ENCODE data around the gene UBR3.
A peak's percentile ranks its signal among the peaks of the same experiment; 100 is the strongest.
"Not testable (repeated sequence)": the region's sequence is repeated elsewhere in the genome, so short reads cannot be mapped to it uniquely, and the experiment has no call there.

The UBR3 gene

DNA sequence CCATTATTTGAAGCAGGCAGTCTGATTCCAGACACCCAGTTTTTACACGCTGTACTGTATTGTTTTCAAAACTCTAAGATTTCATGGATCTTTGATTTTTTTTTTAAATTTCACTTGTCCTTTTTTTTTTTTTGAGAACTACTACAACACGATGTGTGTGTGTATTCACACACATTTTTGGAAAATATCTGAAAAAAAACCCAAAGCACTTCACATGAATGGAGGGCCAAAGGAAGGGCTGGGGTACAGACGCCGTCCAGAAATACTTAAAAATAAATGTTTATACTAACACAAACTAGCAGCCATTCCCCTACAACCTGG lies 28.9 kb upstream of the UBR3 start:
- Histone ChIP-seq H3K27me3 (ENCODE audit: control insufficient read depth in 2 of 2, insufficient read depth in 2 of 2, low read length in 2 of 2) (no peaks in the 10 kb centered on the region), H3K36me3 (ENCODE audit: control insufficient read depth in 2 of 2, insufficient read depth in 2 of 2, low read length in 2 of 2) (peaks cover 3 to 10% of the 10 kb centered on the region in 2 donors), H3K27ac (ENCODE audit: low read depth in 2 of 2, low read length in 2 of 2) (peak overlapping the region; percentile 70 to 84), H3K9ac (ENCODE audit: low read depth in 1 of 2, low read length in 2 of 2) (peak overlapping the region; percentile 69 to 82), H3K4me3 (ENCODE audit: low read length in 2 of 2) (peak overlapping the region; percentile 79 to 89), H3K9me3 (ENCODE audit: control insufficient read depth in 2 of 2, low read length in 2 of 2) (no peaks in the 10 kb centered on the region), H3K4me1 (ENCODE audit: control insufficient read depth in 2 of 2, insufficient read depth in 2 of 2, low read length in 2 of 2) (peaks cover 0 to 9% of the 10 kb centered on the region in 2 donors)

DNA sequence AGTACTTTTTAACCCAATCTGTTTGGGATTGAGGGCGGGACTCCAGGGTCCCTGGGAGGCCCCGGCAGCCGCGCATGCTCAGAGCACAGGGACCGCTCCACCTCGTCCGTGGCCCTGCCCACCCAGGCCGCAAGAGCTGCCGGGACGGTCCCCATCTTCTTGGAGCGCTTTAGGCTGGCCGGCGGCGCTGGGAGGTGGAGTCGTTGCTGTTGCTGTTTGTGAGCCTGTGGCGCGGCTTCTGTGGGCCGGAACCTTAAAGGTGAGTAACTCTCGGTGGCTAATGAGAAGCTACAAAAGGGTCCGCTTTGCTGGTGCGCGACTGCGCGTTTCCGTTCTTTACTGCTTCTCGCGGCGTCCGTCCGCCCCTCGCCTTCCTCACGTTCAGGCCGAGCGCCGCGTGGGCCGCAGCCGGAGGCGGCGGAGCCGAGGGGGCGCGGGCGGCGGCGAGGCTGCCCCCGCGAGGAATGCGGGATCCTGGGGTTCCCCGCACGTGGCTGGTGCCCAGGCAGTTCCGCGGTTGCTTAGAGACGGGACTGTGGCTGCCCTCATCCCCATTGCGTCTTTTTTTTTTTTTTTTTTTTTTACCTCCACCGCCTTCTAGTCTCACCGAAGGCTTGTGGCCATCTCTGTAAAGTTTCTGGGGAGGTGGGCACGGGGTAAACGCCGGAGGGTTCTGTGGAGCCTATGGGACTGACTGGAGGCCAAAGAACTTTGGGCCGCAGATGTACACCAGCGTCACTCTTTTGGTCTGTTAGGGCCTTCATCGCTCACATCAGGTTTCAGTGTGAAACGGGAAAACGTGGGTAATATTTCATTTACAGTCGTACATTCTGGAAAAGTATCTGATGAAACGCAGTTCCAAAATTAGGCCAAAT lies 28.3 kb upstream of the UBR3 start, which contains the start of gene SSB:
Gene SSB (plus strand): TSS at position 154 of the 875 bp plus-strand sequence. CDS start 2,090 bp downstream, outside the sequence.
- peak within 1 kb of the TSS; percentile 70 to 84 for H3K27ac ChIP-seq (ENCODE audit: low read depth in 2 of 2, low read length in 2 of 2)
- H3K4me3 ChIP-seq (ENCODE audit: low read length in 2 of 2): peak within 1 kb of the TSS; percentile 79 to 89
- H3K27me3 ChIP-seq (ENCODE audit: control insufficient read depth in 2 of 2, insufficient read depth in 2 of 2, low read length in 2 of 2): no peaks in the 10 kb centered on the region
- H3K9me3 ChIP-seq (ENCODE audit: control insufficient read depth in 2 of 2, low read length in 2 of 2): no peaks in the 10 kb centered on the region
- peaks cover 0 to 9% of the 10 kb centered on the region in 2 donors for H3K4me1 ChIP-seq (ENCODE audit: control insufficient read depth in 2 of 2, insufficient read depth in 2 of 2, low read length in 2 of 2)
- H3K9ac ChIP-seq (ENCODE audit: low read depth in 1 of 2, low read length in 2 of 2): peak within 1 kb of the TSS; percentile 69 to 82
- peaks cover 3 to 10% of the 10 kb centered on the region in 2 donors for H3K36me3 ChIP-seq (ENCODE audit: control insufficient read depth in 2 of 2, insufficient read depth in 2 of 2, low read length in 2 of 2)

DNA sequence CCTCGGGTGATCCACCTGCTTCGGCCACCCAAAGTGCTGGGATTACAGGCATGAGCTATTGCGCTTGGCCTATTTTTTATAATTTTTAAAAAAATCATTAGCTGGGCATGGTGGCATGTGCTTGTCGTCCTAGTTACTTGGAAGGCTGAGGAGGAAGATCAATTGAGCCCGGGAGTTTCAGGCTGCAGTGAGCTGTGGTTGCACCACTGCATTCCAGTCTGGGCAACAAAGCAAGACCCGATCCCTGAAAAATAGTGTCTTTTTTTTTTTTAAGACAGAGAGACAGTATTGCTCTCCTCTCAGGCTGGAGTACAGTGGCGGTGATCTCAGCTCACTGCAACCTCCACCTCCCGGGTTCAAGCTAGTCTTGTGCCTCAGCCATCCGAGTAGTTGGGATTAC lies 23.8 kb upstream of the UBR3 start:
- no peaks in the 10 kb centered on the region for H3K9me3 ChIP-seq (ENCODE audit: control insufficient read depth in 2 of 2, low read length in 2 of 2)
- H3K36me3 ChIP-seq (ENCODE audit: control insufficient read depth in 2 of 2, insufficient read depth in 2 of 2, low read length in 2 of 2): peaks cover 34 to 41% of the 10 kb centered on the region in 2 donors
- no peak overlapping the region for H3K9ac ChIP-seq (ENCODE audit: low read depth in 1 of 2, low read length in 2 of 2)
- H3K4me1 ChIP-seq (ENCODE audit: control insufficient read depth in 2 of 2, insufficient read depth in 2 of 2, low read length in 2 of 2): peaks cover 0 to 9% of the 10 kb centered on the region in 2 donors
- no peak overlapping the region for H3K4me3 ChIP-seq (ENCODE audit: low read length in 2 of 2)
- no peaks in the 10 kb centered on the region for H3K27me3 ChIP-seq (ENCODE audit: control insufficient read depth in 2 of 2, insufficient read depth in 2 of 2, low read length in 2 of 2)
- H3K27ac ChIP-seq (ENCODE audit: low read depth in 2 of 2, low read length in 2 of 2): no peak overlapping the region

DNA sequence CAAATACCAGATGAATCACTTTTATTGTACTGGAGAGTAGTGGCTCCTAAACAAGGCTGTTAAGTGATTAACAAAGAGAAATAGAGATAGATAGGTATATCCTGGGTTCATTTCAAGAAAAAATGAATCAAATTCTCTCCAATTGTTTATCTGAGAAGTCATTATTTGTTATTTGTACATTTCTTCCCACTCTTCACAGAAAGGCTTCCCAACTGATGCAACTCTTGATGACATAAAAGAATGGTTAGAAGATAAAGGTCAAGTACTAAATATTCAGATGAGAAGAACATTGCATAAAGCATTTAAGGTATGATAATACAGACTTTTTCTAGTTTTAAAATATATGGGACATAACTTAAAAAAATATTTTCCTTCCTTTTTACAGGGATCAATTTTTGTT lies 20.7 kb upstream of the UBR3 start:
- Histone ChIP-seq H3K9me3 (ENCODE audit: control insufficient read depth in 2 of 2, low read length in 2 of 2) (no peaks in the 10 kb centered on the region), H3K36me3 (ENCODE audit: control insufficient read depth in 2 of 2, insufficient read depth in 2 of 2, low read length in 2 of 2) (peaks cover 51 to 57% of the 10 kb centered on the region in 2 donors), H3K27me3 (ENCODE audit: control insufficient read depth in 2 of 2, insufficient read depth in 2 of 2, low read length in 2 of 2) (no peaks in the 10 kb centered on the region), H3K9ac (ENCODE audit: low read depth in 1 of 2, low read length in 2 of 2) (no peak overlapping the region), H3K27ac (ENCODE audit: low read depth in 2 of 2, low read length in 2 of 2) (no peak overlapping the region), H3K4me1 (ENCODE audit: control insufficient read depth in 2 of 2, insufficient read depth in 2 of 2, low read length in 2 of 2) (no peaks in the 10 kb centered on the region), H3K4me3 (ENCODE audit: low read length in 2 of 2) (no peak overlapping the region)

DNA sequence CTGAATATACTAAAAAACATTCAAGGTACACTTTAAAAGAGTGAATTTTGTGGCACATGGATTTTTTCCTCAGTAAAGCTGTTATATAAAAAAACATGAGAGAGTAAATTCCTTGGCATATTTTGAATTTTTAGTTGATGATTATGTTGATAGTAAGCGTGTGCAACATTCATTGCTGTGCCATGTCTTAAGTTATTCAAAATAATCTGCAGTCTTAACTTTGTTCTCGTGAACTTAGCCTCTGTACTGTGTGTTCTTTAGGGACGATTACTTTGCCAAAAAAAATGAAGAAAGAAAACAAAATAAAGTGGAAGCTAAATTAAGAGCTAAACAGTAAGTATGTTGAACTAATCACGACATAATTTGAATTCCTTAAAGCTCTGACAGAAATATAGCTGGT lies 19.0 kb upstream of the UBR3 start:
- Histone ChIP-seq H3K36me3 (ENCODE audit: control insufficient read depth in 2 of 2, insufficient read depth in 2 of 2, low read length in 2 of 2) (peaks cover 54 to 56% of the 10 kb centered on the region in 2 donors), H3K4me1 (ENCODE audit: control insufficient read depth in 2 of 2, insufficient read depth in 2 of 2, low read length in 2 of 2) (no peaks in the 10 kb centered on the region), H3K9me3 (ENCODE audit: control insufficient read depth in 2 of 2, low read length in 2 of 2) (no peaks in the 10 kb centered on the region), H3K27ac (ENCODE audit: low read depth in 2 of 2, low read length in 2 of 2) (no peak overlapping the region), H3K4me3 (ENCODE audit: low read length in 2 of 2) (no peak overlapping the region), H3K27me3 (ENCODE audit: control insufficient read depth in 2 of 2, insufficient read depth in 2 of 2, low read length in 2 of 2) (no peaks in the 10 kb centered on the region), H3K9ac (ENCODE audit: low read depth in 1 of 2, low read length in 2 of 2) (no peak overlapping the region)

DNA sequence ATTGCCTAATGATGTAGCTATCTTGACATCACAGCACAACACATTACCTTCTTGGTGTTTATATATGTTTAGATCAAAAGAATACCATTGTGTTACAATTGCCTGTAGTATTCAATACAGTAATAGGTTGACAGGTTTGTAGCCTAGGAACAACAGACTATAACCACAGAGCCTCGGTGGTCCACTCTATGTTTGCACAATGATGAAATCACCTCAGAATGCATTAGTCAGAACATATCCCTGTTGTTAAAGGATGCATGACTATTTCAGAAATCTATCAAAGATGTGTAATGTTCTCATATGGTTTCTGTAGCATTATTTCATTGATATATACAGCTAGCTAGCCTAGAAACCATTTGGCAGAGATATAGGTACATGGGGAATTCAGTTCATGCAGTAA lies 11.4 kb upstream of the UBR3 start:
- Histone ChIP-seq H3K9ac (ENCODE audit: low read depth in 1 of 2, low read length in 2 of 2) (no peak overlapping the region), H3K4me1 (ENCODE audit: control insufficient read depth in 2 of 2, insufficient read depth in 2 of 2, low read length in 2 of 2) (no peaks in the 10 kb centered on the region), H3K4me3 (ENCODE audit: low read length in 2 of 2) (no peak overlapping the region), H3K27ac (ENCODE audit: low read depth in 2 of 2, low read length in 2 of 2) (no peak overlapping the region), H3K27me3 (ENCODE audit: control insufficient read depth in 2 of 2, insufficient read depth in 2 of 2, low read length in 2 of 2) (no peaks in the 10 kb centered on the region), H3K36me3 (ENCODE audit: control insufficient read depth in 2 of 2, insufficient read depth in 2 of 2, low read length in 2 of 2) (peaks cover 39 to 44% of the 10 kb centered on the region in 2 donors), H3K9me3 (ENCODE audit: control insufficient read depth in 2 of 2, low read length in 2 of 2) (no peaks in the 10 kb centered on the region)

DNA sequence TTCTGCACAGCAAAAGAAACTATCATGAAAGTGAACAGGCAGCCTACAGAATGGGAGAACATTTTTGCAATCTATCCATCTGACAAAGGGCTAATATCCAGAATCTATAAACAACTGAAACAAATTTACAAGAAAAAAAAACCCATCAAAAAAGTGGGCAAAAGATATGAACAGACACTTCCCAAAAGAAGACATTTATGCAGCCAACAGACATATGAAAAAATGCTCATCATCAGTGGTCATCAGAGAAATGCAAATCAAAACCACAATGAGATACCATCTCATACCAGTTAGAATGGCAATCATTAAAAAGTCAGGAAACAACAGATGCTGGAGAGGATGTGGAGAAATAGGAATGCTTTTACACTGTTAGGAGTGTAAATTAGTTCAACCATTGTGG lies 10.3 kb upstream of the UBR3 start:
- not testable (repeated sequence) for H3K9ac ChIP-seq (ENCODE audit: low read depth in 1 of 2, low read length in 2 of 2); H3K9me3 ChIP-seq (ENCODE audit: control insufficient read depth in 2 of 2, low read length in 2 of 2); H3K4me3 ChIP-seq (ENCODE audit: low read length in 2 of 2); H3K27me3 ChIP-seq (ENCODE audit: control insufficient read depth in 2 of 2, insufficient read depth in 2 of 2, low read length in 2 of 2); H3K4me1 ChIP-seq (ENCODE audit: control insufficient read depth in 2 of 2, insufficient read depth in 2 of 2, low read length in 2 of 2); H3K27ac ChIP-seq (ENCODE audit: low read depth in 2 of 2, low read length in 2 of 2)
- peaks cover 30 to 36% of the 10 kb centered on the region in 2 donors for H3K36me3 ChIP-seq (ENCODE audit: control insufficient read depth in 2 of 2, insufficient read depth in 2 of 2, low read length in 2 of 2)

DNA sequence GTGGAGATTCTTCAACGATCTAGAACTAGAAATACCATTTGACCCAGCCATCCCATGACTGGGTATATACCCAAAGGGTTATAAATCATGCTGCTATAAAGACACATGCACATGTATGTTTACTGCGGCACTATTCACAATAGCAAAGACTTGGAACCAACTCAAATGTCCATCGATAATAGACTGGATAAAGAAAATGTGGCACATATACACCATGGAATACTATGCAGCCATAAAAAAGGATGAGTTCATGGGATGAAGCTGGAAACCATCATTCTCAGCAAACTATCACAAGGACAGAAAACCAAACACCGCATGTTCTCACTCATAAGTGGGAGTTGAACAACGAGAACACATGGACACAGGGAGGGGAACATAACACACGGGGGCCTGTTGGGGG lies 9.9 kb upstream of the UBR3 start:
- not testable (repeated sequence) for H3K4me3 ChIP-seq (ENCODE audit: low read length in 2 of 2); H3K9ac ChIP-seq (ENCODE audit: low read depth in 1 of 2, low read length in 2 of 2)
- peaks cover 26 to 34% of the 10 kb centered on the region in 2 donors for H3K36me3 ChIP-seq (ENCODE audit: control insufficient read depth in 2 of 2, insufficient read depth in 2 of 2, low read length in 2 of 2)

DNA sequence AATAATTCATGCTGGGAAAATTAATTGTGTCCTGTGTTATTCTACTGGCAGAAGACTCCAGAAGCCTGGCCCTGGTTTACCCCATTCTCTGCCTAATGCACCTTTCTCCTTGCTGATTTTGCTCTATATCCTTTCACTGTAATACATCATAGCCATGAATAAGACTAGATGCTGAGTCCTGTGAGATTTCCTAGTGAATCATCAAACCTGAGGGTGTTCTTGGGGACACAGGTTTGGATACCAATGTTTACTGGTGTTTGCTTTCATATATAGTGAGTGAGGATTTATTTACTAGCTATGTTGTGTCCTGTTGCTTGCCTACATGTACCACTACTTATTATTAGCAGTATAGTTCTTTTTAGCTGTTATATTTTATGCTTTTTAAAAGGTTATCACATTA lies 9.0 kb upstream of the UBR3 start:
- Histone ChIP-seq H3K36me3 (ENCODE audit: control insufficient read depth in 2 of 2, insufficient read depth in 2 of 2, low read length in 2 of 2) (peaks cover 22 to 32% of the 10 kb centered on the region in 2 donors), H3K9ac (ENCODE audit: low read depth in 1 of 2, low read length in 2 of 2) (no peak overlapping the region), H3K9me3 (ENCODE audit: control insufficient read depth in 2 of 2, low read length in 2 of 2) (no peaks in the 10 kb centered on the region), H3K27ac (ENCODE audit: low read depth in 2 of 2, low read length in 2 of 2) (no peak overlapping the region), H3K27me3 (ENCODE audit: control insufficient read depth in 2 of 2, insufficient read depth in 2 of 2, low read length in 2 of 2) (no peaks in the 10 kb centered on the region), H3K4me1 (ENCODE audit: control insufficient read depth in 2 of 2, insufficient read depth in 2 of 2, low read length in 2 of 2) (peaks cover 0 to 5% of the 10 kb centered on the region in 2 donors), H3K4me3 (ENCODE audit: low read length in 2 of 2) (no peak overlapping the region)

More for the DNA sequence above, 9.9 kb upstream of the UBR3 start:
- not testable (repeated sequence) for H3K27ac ChIP-seq (ENCODE audit: low read depth in 2 of 2, low read length in 2 of 2); H3K9me3 ChIP-seq (ENCODE audit: control insufficient read depth in 2 of 2, low read length in 2 of 2); H3K27me3 ChIP-seq (ENCODE audit: control insufficient read depth in 2 of 2, insufficient read depth in 2 of 2, low read length in 2 of 2); H3K4me1 ChIP-seq (ENCODE audit: control insufficient read depth in 2 of 2, insufficient read depth in 2 of 2, low read length in 2 of 2)

DNA sequence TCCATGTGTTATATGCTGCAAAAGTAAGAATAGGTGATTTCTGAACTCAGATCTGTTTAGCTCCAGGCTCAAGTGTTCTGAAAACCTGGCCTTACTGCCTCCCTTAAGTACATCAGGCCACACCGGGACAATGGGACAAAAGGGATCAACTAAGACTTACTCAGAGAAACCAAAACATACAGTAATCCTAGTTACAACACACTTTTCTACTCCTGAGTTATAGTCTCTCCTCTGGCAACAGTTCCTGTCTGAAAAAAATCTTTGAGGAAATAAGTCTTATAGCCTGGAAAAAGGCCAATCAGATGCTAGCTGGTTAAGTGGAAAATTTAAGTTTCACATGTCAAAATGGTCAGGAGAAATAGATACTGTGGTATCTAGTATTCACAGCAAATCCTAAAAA lies 8.1 kb upstream of the UBR3 start:
- Histone ChIP-seq H3K9ac (ENCODE audit: low read depth in 1 of 2, low read length in 2 of 2) (no peak overlapping the region), H3K9me3 (ENCODE audit: control insufficient read depth in 2 of 2, low read length in 2 of 2) (no peaks in the 10 kb centered on the region), H3K27me3 (ENCODE audit: control insufficient read depth in 2 of 2, insufficient read depth in 2 of 2, low read length in 2 of 2) (no peaks in the 10 kb centered on the region), H3K36me3 (ENCODE audit: control insufficient read depth in 2 of 2, insufficient read depth in 2 of 2, low read length in 2 of 2) (peaks cover 22 to 32% of the 10 kb centered on the region in 2 donors), H3K27ac (ENCODE audit: low read depth in 2 of 2, low read length in 2 of 2) (no peak overlapping the region), H3K4me3 (ENCODE audit: low read length in 2 of 2) (no peak overlapping the region), H3K4me1 (ENCODE audit: control insufficient read depth in 2 of 2, insufficient read depth in 2 of 2, low read length in 2 of 2) (peaks cover 0 to 12% of the 10 kb centered on the region in 2 donors)

All from mucosa of rectum (tissue), 2 donors.